Thoracic aorta (tissue), 2 donors: ENCODE measurements around the gene STRN4. TPM values are rescaled to one million over a fixed set of nuclear protein-coding genes. Genes with fewer than 3 reads are reported as not detected.

Experiments
- ATAC-seq: fragments of 150-250 bp; one replicate; pipeline ENCODE4 v1.8.0; 2017; ENCODE audit warnings: low read depth; ENCODE audit not compliant: insufficient number of reproducible peaks, low FRiP score
- DNase-seq: peaks from one replicate; pipeline ENCODE4 v3.0.0-alpha.2; 2020; ENCODE audit warnings: low spot score
- H3K27ac ChIP-seq, 2 donors: fragments of 200-600 bp; sonication (generic); 1 replicate in 1 of 2; 2 replicates in 1 of 2; pipeline ENCODE4 v1.5.1; 2016; ENCODE audit warnings: mild to moderate bottlenecking in 2 of 2, moderate library complexity in 2 of 2
- H3K27me3 ChIP-seq: fragments of 200-600 bp; sonication (generic); replicated peaks from 2 replicates; pipeline ENCODE4 v1.6.0; 2016; ENCODE audit warnings: mild to moderate bottlenecking; ENCODE audit not compliant: insufficient read depth
- H3K36me3 ChIP-seq: fragments of 200-600 bp; sonication (generic); one replicate; pipeline ENCODE4 v1.5.1; 2016
- H3K4me1 ChIP-seq, 2 donors: fragments of 200-600 bp; sonication (generic); 1 replicate in 1 of 2; 2 replicates in 1 of 2; pipeline versions ENCODE4 v1.5.1 to v1.6.0; 2016; ENCODE audit warnings: low read depth in 2 of 2, mild to moderate bottlenecking in 1 of 2; ENCODE audit not compliant: control insufficient read depth in 1 of 2
- H3K4me3 ChIP-seq: fragments of 200-600 bp; sonication (generic); 2 replicates; pipeline ENCODE4 v1.5.1; 2016; ENCODE audit warnings: mild to moderate bottlenecking
- H3K9me3 ChIP-seq: fragments of 200-600 bp; sonication (generic); 2 replicates; pipeline ENCODE4 v1.5.1; 2016
- CTCF ChIP-seq: fragments of 200-600 bp; sonication (generic); IDR thresholded peaks from one replicate; pipeline ENCODE4 v1.5.1; 2019; ENCODE audit warnings: antibody characterized with exemption
- total RNA-seq, 2 donors: library from RNA; depleted of rRNA; stranded (reverse); fragments of >200 nt; gene quantifications; one replicate each; pipeline versions ENCODE4 v1.1.0 to v1.2.3, GENCODE V29; 2016

The STRN4 gene
- total RNA-seq, 2 donors from 2014 or later = 60.9 to 66.7 TPM

GRCh38 chr19:46717034-46717715, 29.1 kb downstream of the STRN4 start, which contains the start of gene PRKD2:
PRKD2 (minus strand) TSS chr19:46717114; CDS start chr19:46716370, 744 bp downstream.
- ATAC-seq (peak; percentile 67), DNase-seq (peak; percentile 57)
- no peak for TF ChIP-seq CTCF
- H3K36me3 ChIP-seq = peaks cover 9% of the 10 kb centered on the region
- H3K4me3 ChIP-seq = peak within 1 kb of the TSS; percentile 99
- no peaks in the 10 kb centered on the region for H3K9me3 ChIP-seq
- peaks cover 14 to 25% of the 10 kb centered on the region in 2 donors for H3K4me1 ChIP-seq
- H3K27ac ChIP-seq = peak within 1 kb of the TSS; percentile 85 to 90
- H3K27me3 ChIP-seq = no peaks in the 10 kb centered on the region

GRCh38 chr19:46716672-46717033, 29.6 kb downstream of the STRN4 start:
- H3K27ac ChIP-seq = peak overlapping the region; percentile 85 to 90
- peak overlapping the region; percentile 99 for H3K4me3 ChIP-seq
- H3K9me3 ChIP-seq = no peaks in the 10 kb centered on the region
- no peaks in the 10 kb centered on the region for H3K27me3 ChIP-seq
- DNase-seq (no peak), ATAC-seq (peak; percentile 13)
- H3K4me1 ChIP-seq = peaks cover 14 to 25% of the 10 kb centered on the region in 2 donors
- peaks cover 4% of the 10 kb centered on the region for H3K36me3 ChIP-seq
- no peak for TF ChIP-seq CTCF

- Histone ChIP-seq H3K4me1 (peaks cover 14 to 25% of the 10 kb centered on the region in 2 donors), H3K9me3 (no peaks in the 10 kb centered on the region), H3K4me3 (peak overlapping the region; percentile 99), H3K27ac (peak overlapping the region; percentile 85 to 90), H3K36me3 (no peaks in the 10 kb centered on the region), H3K27me3 (no peaks in the 10 kb centered on the region)
- DNase-seq (no peak), ATAC-seq (no peak)
- no peak for TF ChIP-seq CTCF
Measured at GRCh38 chr19:46715975-46716671, 30.1 kb downstream of the STRN4 start.

GRCh38 chr19:46715620-46715974, 30.7 kb downstream of the STRN4 start:
- Histone ChIP-seq H3K4me1 (peaks cover 14 to 25% of the 10 kb centered on the region in 2 donors), H3K27me3 (no peaks in the 10 kb centered on the region), H3K36me3 (no peaks in the 10 kb centered on the region), H3K9me3 (no peaks in the 10 kb centered on the region), H3K27ac (peak overlapping the region in 1 of 2 donors; percentile 90), H3K4me3 (peak overlapping the region; percentile 99)
- no peak for TF ChIP-seq CTCF
- DNase-seq = no peak
- ATAC-seq = no peak

GRCh38 chr19:46714444-46715106, 31.7 kb downstream of the STRN4 start:
- peaks cover 14 to 25% of the 10 kb centered on the region in 2 donors for H3K4me1 ChIP-seq
- no peaks in the 10 kb centered on the region for H3K27me3 ChIP-seq
- H3K36me3 ChIP-seq = peaks cover 7% of the 10 kb centered on the region
- H3K4me3 ChIP-seq = peak overlapping the region; percentile 99
- DNase-seq (no peak), ATAC-seq (no peak)
- peak overlapping the region; percentile 54 to 90 for H3K27ac ChIP-seq
- no peak for TF ChIP-seq CTCF
- H3K9me3 ChIP-seq = no peaks in the 10 kb centered on the region
